ENCODE measurements around the gene CCDC192. TPM values are rescaled to one million over a fixed set of nuclear protein-coding genes. Genes with fewer than 3 reads are reported as not detected.
"Not testable (repeated sequence)": the region's sequence is repeated elsewhere in the genome, so short reads cannot be mapped to it uniquely, and the experiment has no call there.

The CCDC192 gene
- total RNA-seq, 1 donor from 2014 or later: not detected

GRCh38 chr5:127700237-127700766, 2.9 kb upstream of the CCDC192 start:
- DNase-seq (ENCODE audit: extremely low spot score in 2 of 2): no peak
- TF ChIP-seq CTCF (IDR thresholded peaks at IDR 0.05) (no peak), POLR2A (IDR thresholded peaks at IDR 0.05) (no peak), POLR2AphosphoS5 (IDR thresholded peaks at IDR 0.05; ENCODE audit: insufficient read depth in 1 of 2, low read depth in 1 of 2) (no peak)
- H3K36me3 ChIP-seq: no peaks in the 10 kb centered on the region
- H3K9me3 ChIP-seq: no peaks in the 10 kb centered on the region
- intact Hi-C loops (cut with DNase I): no loop called here
- H3K4me3 ChIP-seq: no peak overlapping the region
- H3K27ac ChIP-seq: no peak overlapping the region
- H3K27me3 ChIP-seq: no peaks in the 10 kb centered on the region
- peaks cover 5% of the 10 kb centered on the region for H3K4me1 ChIP-seq

- no peaks in the 10 kb centered on the region for H3K27me3 ChIP-seq
- H3K4me3 ChIP-seq: no peak overlapping the region
- peaks cover 13% of the 10 kb centered on the region for H3K4me1 ChIP-seq
- intact Hi-C loops (cut with DNase I): no loop called here
- no peaks in the 10 kb centered on the region for H3K36me3 ChIP-seq
- TF ChIP-seq POLR2AphosphoS5 (IDR thresholded peaks at IDR 0.05; ENCODE audit: insufficient read depth in 1 of 2, low read depth in 1 of 2) (no peak), POLR2A (IDR thresholded peaks at IDR 0.05) (no peak), CTCF (IDR thresholded peaks at IDR 0.05) (no peak)
- no peaks in the 10 kb centered on the region for H3K9me3 ChIP-seq
- DNase-seq (ENCODE audit: extremely low spot score in 2 of 2): no peak
- no peak overlapping the region for H3K27ac ChIP-seq
These were observed 757 bp upstream of the CCDC192 start for GRCh38 chr5:127702434-127702833.

- H3K4me1 ChIP-seq: peaks cover 13% of the 10 kb centered on the region
- H3K9me3 ChIP-seq: no peaks in the 10 kb centered on the region
- TF ChIP-seq POLR2A (IDR thresholded peaks at IDR 0.05): no peak
- TF ChIP-seq CTCF (IDR thresholded peaks at IDR 0.05): no peak
- intact Hi-C loops (cut with DNase I): no loop called here
- H3K4me3 ChIP-seq: no peak overlapping the region
- no peaks in the 10 kb centered on the region for H3K36me3 ChIP-seq
- DNase-seq (ENCODE audit: extremely low spot score in 2 of 2): no peak
- H3K27ac ChIP-seq: peak overlapping the region; percentile 8
- H3K27me3 ChIP-seq: no peaks in the 10 kb centered on the region
These were observed 2.1 kb downstream of the CCDC192 start for GRCh38 chr5:127705120-127705892.

GRCh38 chr5:127706691-127707090, 3.5 kb downstream of the CCDC192 start:
- no peak for DNase-seq (ENCODE audit: extremely low spot score in 2 of 2)
- intact Hi-C loops (cut with DNase I): no loop called here
- Histone ChIP-seq H3K4me1 (peaks cover 13% of the 10 kb centered on the region), H3K36me3 (no peaks in the 10 kb centered on the region), H3K27ac (peak overlapping the region; percentile 61), H3K27me3 (no peaks in the 10 kb centered on the region), H3K4me3 (no peak overlapping the region), H3K9me3 (no peaks in the 10 kb centered on the region)
- no peak for TF ChIP-seq POLR2AphosphoS5 (IDR thresholded peaks at IDR 0.05; ENCODE audit: insufficient read depth in 1 of 2, low read depth in 1 of 2)
- no peak for TF ChIP-seq CTCF (IDR thresholded peaks at IDR 0.05)
- no peak for TF ChIP-seq POLR2A (IDR thresholded peaks at IDR 0.05)

GRCh38 chr5:127707209-127707608, 4.0 kb downstream of the CCDC192 start:
- intact Hi-C loops (cut with DNase I): no loop called here
- TF ChIP-seq CTCF (IDR thresholded peaks at IDR 0.05) (no peak), POLR2AphosphoS5 (IDR thresholded peaks at IDR 0.05; ENCODE audit: insufficient read depth in 1 of 2, low read depth in 1 of 2) (peak in 1 of 2 donors; percentile 59), POLR2A (IDR thresholded peaks at IDR 0.05) (no peak)
- peaks cover 13% of the 10 kb centered on the region for H3K4me1 ChIP-seq
- H3K27me3 ChIP-seq: no peaks in the 10 kb centered on the region
- H3K4me3 ChIP-seq: no peak overlapping the region
- no peaks in the 10 kb centered on the region for H3K36me3 ChIP-seq
- H3K9me3 ChIP-seq: no peaks in the 10 kb centered on the region
- no peak for DNase-seq (ENCODE audit: extremely low spot score in 2 of 2)
- peak overlapping the region; percentile 61 for H3K27ac ChIP-seq

- intact Hi-C loops (cut with DNase I); H3K9me3 ChIP-seq; H3K36me3 ChIP-seq; H3K27me3 ChIP-seq; H3K4me3 ChIP-seq; H3K27ac ChIP-seq; H3K4me1 ChIP-seq; DNase-seq (ENCODE audit: extremely low spot score in 2 of 2): not testable (repeated sequence)
These were observed 9.9 kb downstream of the CCDC192 start for GRCh38 chr5:127713083-127713482.

All from vagina (tissue), 2 donors.